ENCODE measurements around the gene SOCS3.
A peak's percentile ranks its signal among the peaks of the same experiment; 100 is the strongest.

SOCS3 gene

GRCh38 chr17:78355045-78355641, 4.7 kb downstream of the SOCS3 start:
- Mint-ChIP-seq H3K27ac (peak overlapping the region; percentile 94), H3K4me1 (ENCODE audit: low read depth) (peaks cover 63% of the 10 kb centered on the region), H3K9me3 (ENCODE audit: low read depth) (no peaks in the 10 kb centered on the region), H3K4me3 (peak overlapping the region; percentile 88), H3K27me3 (no peaks in the 10 kb centered on the region), H3K36me3 (peaks cover 3% of the 10 kb centered on the region)

DNA sequence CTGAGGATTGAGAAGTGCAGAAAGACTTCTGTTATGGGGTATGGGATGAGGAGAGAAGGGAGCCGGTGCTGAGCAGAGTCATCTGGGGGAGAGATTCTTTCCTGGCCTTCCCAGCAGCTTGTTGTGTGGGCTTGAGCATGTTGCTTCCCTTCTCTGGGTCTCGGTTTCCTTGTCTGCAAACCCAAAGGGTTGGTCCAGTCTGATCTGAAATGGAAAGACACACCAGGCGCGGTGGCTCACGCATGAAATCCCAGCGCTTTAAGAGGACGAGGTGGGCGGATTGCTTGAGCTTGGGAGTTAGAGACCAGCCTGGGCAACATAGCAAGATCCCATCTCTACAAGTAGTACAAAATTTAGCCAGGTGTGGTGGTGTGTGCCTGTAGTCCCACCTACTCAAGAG, 6.0 kb downstream of the SOCS3 start:
- peak overlapping the region; percentile 80 for H3K4me3 Mint-ChIP-seq
- H3K27me3 Mint-ChIP-seq = no peaks in the 10 kb centered on the region
- H3K27ac Mint-ChIP-seq = peak overlapping the region; percentile 64
- H3K9me3 Mint-ChIP-seq (ENCODE audit: low read depth) = no peaks in the 10 kb centered on the region
- H3K4me1 Mint-ChIP-seq (ENCODE audit: low read depth) = peaks cover 68% of the 10 kb centered on the region
- peaks cover 3% of the 10 kb centered on the region for H3K36me3 Mint-ChIP-seq

GRCh38 chr17:78351449-78352006, 8.3 kb downstream of the SOCS3 start:
- H3K4me3 Mint-ChIP-seq = no peak overlapping the region
- H3K27me3 Mint-ChIP-seq = no peaks in the 10 kb centered on the region
- peaks cover 68% of the 10 kb centered on the region for H3K4me1 Mint-ChIP-seq (ENCODE audit: low read depth)
- H3K27ac Mint-ChIP-seq = no peak overlapping the region
- H3K36me3 Mint-ChIP-seq = no peaks in the 10 kb centered on the region
- no peaks in the 10 kb centered on the region for H3K9me3 Mint-ChIP-seq (ENCODE audit: low read depth)

- H3K36me3 Mint-ChIP-seq = no peaks in the 10 kb centered on the region
Observed at GRCh38 chr17:78349891-78350642, 9.8 kb downstream of the SOCS3 start.

DNA sequence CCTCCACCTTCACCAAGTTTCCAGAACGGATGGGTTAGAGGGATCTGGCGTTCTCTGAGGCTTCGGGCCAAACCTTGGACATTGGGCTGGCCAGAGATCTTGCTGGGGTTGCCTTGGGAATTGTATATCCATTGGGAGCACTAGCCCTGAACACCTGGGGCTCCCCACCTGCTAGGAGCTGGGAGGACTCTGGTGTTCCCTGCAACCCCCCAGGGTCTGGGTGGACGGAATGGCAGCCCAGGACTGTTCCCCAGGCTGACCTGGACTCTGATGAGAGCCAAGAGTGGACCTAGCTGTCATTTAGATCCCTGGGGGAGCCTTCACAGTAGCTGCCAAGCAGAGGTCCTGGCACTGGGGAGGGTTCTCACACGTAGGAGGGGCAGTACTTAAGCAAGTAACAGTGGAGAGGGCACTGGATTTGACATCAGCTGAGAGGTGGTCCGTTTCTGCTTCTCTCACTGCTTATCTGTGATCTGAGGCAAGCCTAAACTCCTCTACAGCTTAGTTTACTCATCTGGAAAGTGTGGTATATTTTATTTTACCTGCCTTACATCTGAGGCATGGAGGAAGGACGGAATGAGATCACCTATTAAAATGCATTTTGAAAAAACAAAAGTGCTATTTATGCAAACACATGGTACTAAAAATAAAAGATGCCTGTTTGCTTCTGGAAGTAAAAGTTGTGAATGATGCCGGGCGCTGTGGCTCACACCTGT, 11.7 kb downstream of the SOCS3 start:
- Mint-ChIP-seq H3K27ac (peak overlapping the region; percentile 72), H3K36me3 (no peaks in the 10 kb centered on the region), H3K4me3 (no peak overlapping the region)

More at GRCh38 chr17:78349891-78350642, 9.8 kb downstream of the SOCS3 start:
- Mint-ChIP-seq H3K4me3 (no peak overlapping the region), H3K4me1 (ENCODE audit: low read depth) (peaks cover 66% of the 10 kb centered on the region), H3K27me3 (no peaks in the 10 kb centered on the region), H3K9me3 (ENCODE audit: low read depth) (no peaks in the 10 kb centered on the region), H3K27ac (no peak overlapping the region)

GRCh38 chr17:78347453-78347852, 12.4 kb downstream of the SOCS3 start:
- Mint-ChIP-seq H3K4me3 (no peak overlapping the region), H3K9me3 (ENCODE audit: low read depth) (no peaks in the 10 kb centered on the region), H3K36me3 (no peaks in the 10 kb centered on the region), H3K27ac (no peak overlapping the region), H3K4me1 (ENCODE audit: low read depth) (peaks cover 74% of the 10 kb centered on the region), H3K27me3 (no peaks in the 10 kb centered on the region)

More for the DNA sequence above, 11.7 kb downstream of the SOCS3 start:
- H3K9me3 Mint-ChIP-seq (ENCODE audit: low read depth) = no peaks in the 10 kb centered on the region
- peaks cover 67% of the 10 kb centered on the region for H3K4me1 Mint-ChIP-seq (ENCODE audit: low read depth)
- no peaks in the 10 kb centered on the region for H3K27me3 Mint-ChIP-seq

GRCh38 chr17:78346605-78347250, 13.1 kb downstream of the SOCS3 start:
- Mint-ChIP-seq H3K9me3 (ENCODE audit: low read depth) (no peaks in the 10 kb centered on the region), H3K27me3 (no peaks in the 10 kb centered on the region), H3K4me1 (ENCODE audit: low read depth) (peaks cover 69% of the 10 kb centered on the region), H3K36me3 (no peaks in the 10 kb centered on the region), H3K4me3 (no peak overlapping the region), H3K27ac (no peak overlapping the region)

DNA sequence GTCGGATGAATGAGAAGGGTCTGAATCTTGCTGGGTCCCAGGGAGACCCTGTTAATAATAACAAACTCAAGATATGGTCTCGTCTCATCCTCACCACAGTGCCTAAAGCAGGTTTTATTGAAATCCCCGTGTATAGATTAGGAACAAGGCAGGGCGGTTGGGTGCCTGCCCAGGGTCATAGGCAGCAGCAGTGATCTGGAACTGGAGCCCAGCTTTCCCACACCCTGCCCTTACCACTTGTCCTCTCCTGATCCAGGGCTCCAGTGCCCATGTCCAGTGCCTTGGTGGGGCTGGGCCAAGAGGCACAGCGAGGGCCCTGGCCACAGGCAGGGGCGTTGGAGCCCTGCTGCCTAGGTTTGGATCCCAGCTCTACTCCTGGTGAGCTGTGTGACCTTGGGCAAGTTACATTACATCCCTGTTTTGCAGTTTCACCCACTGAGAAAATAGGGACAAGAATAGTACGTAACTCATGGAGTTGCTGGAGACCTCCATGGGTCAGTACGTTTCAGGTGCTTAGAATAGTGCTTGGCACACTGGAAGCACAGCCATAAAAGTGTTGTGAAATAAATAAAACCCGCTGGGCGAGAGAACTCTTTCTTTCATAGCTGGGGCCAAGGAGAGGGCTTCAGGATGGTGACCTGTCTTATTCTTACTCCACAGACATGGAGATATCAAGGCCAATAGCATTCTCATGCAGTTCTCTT, 13.9 kb downstream of the SOCS3 start:
- no peaks in the 10 kb centered on the region for H3K9me3 Mint-ChIP-seq (ENCODE audit: low read depth)
- no peaks in the 10 kb centered on the region for H3K36me3 Mint-ChIP-seq
- H3K27me3 Mint-ChIP-seq = no peaks in the 10 kb centered on the region
- no peak overlapping the region for H3K4me3 Mint-ChIP-seq
- H3K4me1 Mint-ChIP-seq (ENCODE audit: low read depth) = peaks cover 68% of the 10 kb centered on the region
- no peak overlapping the region for H3K27ac Mint-ChIP-seq

GRCh38 chr17:78345172-78345571, 14.7 kb downstream of the SOCS3 start:
- H3K4me1 Mint-ChIP-seq (ENCODE audit: low read depth) = peaks cover 71% of the 10 kb centered on the region
- H3K27ac Mint-ChIP-seq = peak overlapping the region; percentile 82
- no peaks in the 10 kb centered on the region for H3K36me3 Mint-ChIP-seq
- H3K4me3 Mint-ChIP-seq = no peak overlapping the region
- H3K9me3 Mint-ChIP-seq (ENCODE audit: low read depth) = no peaks in the 10 kb centered on the region
- H3K27me3 Mint-ChIP-seq = no peaks in the 10 kb centered on the region

GRCh38 chr17:78344666-78345065, 15.2 kb downstream of the SOCS3 start:
- Mint-ChIP-seq H3K4me1 (ENCODE audit: low read depth) (peaks cover 71% of the 10 kb centered on the region), H3K27me3 (no peaks in the 10 kb centered on the region), H3K4me3 (peak overlapping the region; percentile 36), H3K27ac (no peak overlapping the region), H3K36me3 (no peaks in the 10 kb centered on the region), H3K9me3 (ENCODE audit: low read depth) (no peaks in the 10 kb centered on the region)

DNA sequence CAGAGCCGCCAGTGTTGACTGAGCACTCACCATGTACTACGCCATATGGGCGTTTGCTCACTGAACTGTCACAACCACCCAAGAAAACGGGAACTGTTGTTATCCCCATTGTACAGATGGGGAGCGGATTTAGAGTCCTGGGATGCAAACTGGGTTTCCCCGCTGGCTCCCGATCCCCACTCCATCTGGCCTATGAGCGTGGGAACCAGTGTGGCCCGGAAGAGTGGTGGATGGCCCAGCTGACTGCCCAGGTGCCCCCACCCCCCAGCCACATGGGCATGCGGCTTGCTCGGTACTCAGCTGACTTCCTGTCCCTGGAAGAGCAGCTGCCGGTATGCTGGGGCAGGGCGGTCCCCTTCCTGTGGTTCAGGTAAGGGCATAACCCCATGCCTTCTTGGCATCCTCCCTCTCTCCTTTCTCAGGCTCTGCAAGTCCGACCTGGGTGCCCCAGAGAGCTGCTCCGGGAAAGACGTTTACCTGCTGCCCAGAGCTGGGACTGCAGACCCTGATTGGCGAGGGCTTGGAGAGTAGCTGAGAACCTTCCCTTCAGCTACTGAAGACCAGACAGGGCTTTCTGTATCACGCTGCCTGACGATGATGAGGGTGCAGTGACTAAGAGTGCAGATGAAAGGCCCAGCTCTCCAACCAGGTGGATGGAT, 16.2 kb downstream of the SOCS3 start:
- H3K4me1 Mint-ChIP-seq (ENCODE audit: low read depth) = peaks cover 73% of the 10 kb centered on the region
- H3K27me3 Mint-ChIP-seq = no peaks in the 10 kb centered on the region
- H3K9me3 Mint-ChIP-seq (ENCODE audit: low read depth) = no peaks in the 10 kb centered on the region
- peak overlapping the region; percentile 81 for H3K27ac Mint-ChIP-seq
- no peaks in the 10 kb centered on the region for H3K36me3 Mint-ChIP-seq
- H3K4me3 Mint-ChIP-seq = peak overlapping the region; percentile 63

DNA sequence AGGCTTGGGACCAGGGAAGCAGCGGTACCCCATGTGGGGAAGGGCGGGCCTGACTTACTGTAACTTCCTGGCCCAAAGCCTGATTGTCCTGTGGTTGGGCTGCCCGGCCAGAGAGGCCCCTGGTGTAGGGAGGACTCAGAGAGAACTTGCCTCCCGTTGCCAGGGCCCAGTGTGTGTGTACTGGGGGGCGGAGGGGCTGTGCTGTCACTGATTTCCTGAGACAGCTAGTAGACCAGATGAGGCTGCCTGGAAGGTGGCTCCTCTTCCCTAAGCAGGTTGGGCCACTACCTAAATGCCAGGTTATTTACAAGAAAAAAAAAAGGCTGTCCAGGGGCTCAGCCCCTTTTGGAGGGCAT, 16.7 kb downstream of the SOCS3 start:
- peaks cover 68% of the 10 kb centered on the region for H3K4me1 Mint-ChIP-seq (ENCODE audit: low read depth)
- H3K27me3 Mint-ChIP-seq = no peaks in the 10 kb centered on the region

DNA sequence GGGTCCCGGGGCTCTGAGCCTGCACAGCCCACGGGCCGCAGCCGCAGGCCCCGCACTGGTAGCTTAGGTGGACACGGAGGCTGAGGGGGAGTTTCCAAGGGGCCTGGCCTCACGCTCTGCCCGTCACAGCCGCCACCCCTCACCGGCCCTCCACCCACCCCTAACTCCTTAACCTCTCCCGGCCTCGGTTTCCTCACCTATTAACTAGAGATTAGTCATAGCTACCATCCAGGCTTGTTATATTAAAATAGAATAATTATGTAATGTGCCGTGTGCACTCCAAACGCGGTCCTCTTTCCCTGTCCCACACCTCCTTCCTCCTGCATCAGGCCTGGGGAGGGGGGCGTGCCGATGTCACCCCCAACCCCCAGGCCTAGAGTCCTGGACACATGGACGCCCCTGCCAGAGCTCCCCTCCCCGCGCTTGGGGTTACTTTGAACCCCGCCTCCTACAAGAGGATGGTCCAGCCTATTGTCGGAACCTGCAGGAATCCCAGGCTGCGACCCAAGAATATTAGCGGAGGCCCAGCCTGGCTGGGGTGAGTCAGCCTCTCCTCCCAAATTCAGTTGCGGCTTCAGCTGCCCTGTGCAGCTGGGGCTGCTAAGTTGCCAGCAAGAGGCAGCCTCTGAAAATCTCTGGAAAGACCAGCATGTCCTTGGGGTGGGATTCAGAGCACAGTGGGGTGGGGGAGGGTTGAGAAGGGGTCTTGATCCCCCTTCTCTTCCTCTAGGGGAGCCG, 17.3 kb downstream of the SOCS3 start:
- Mint-ChIP-seq H3K9me3 (ENCODE audit: low read depth) (no peaks in the 10 kb centered on the region), H3K4me3 (peak overlapping the region; percentile 63), H3K27me3 (no peaks in the 10 kb centered on the region), H3K4me1 (ENCODE audit: low read depth) (peaks cover 62% of the 10 kb centered on the region), H3K36me3 (no peaks in the 10 kb centered on the region), H3K27ac (peak overlapping the region; percentile 81)

More for the DNA sequence above, 16.7 kb downstream of the SOCS3 start:
- Mint-ChIP-seq H3K36me3 (no peaks in the 10 kb centered on the region), H3K9me3 (ENCODE audit: low read depth) (no peaks in the 10 kb centered on the region), H3K27ac (peak overlapping the region; percentile 81), H3K4me3 (peak overlapping the region; percentile 63)
